ENCODE measurements around the gene PLEKHD1. TPM values are rescaled to one million over a fixed set of nuclear protein-coding genes. Genes with fewer than 3 reads are reported as not detected.

Gene PLEKHD1
- total and polyA plus RNA-seq, 9 donors, result under 0.01 to 0.15 (median 0.08) TPM; not detected in 3

DNA sequence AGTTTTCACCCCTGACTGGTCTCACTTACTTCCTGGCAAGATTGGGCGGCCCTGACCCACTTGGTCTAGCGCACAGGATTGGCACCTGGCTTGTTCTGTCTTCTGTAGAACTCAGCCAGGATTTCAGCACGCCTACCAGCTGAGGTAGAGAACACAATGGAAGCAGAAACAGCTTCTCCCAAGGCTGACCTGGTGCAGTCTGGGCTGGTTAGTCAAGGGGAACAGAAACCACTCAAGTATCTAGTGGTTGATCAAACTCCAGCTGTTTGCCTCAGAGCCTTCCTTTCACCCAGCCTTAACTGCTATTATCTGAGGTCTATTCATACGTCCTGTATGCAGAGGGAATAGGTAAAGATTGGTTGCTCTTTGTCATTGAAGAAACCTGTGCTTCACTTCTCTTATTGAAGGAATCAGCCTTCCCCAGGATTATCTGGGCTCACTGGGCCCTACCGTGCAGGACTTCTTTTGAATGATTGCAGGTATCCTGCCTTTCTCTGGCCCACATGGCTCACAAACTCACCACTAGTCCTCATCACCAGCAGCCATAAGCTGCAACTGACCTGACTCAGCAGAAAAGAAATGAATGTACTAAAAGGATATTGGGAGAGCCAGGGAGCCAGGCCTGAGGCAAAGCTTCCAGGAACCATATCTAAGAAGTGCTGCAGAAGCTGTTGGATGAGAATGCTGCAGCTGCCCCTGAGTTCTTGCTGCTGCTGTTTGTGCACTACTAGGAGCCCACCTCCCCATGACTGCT, 2.5 kb upstream of the PLEKHD1 start:
- H3K4me3 ChIP-seq, result no peak overlapping the region
- no peaks in the 10 kb centered on the region for H3K27me3 ChIP-seq
- no peak for DNase-seq
- 83 to 87% (median 84%) methylated on average over 5 of the region's 5 CpGs for WGBS, 3 donors
- no peaks in the 10 kb centered on the region for H3K9me3 ChIP-seq
- TF ChIP-seq POLR2A (IDR thresholded peaks at IDR 0.05) (no peak), EP300 (IDR thresholded peaks at IDR 0.05) (no peak)
- TF ChIP-seq, protein P1, sequence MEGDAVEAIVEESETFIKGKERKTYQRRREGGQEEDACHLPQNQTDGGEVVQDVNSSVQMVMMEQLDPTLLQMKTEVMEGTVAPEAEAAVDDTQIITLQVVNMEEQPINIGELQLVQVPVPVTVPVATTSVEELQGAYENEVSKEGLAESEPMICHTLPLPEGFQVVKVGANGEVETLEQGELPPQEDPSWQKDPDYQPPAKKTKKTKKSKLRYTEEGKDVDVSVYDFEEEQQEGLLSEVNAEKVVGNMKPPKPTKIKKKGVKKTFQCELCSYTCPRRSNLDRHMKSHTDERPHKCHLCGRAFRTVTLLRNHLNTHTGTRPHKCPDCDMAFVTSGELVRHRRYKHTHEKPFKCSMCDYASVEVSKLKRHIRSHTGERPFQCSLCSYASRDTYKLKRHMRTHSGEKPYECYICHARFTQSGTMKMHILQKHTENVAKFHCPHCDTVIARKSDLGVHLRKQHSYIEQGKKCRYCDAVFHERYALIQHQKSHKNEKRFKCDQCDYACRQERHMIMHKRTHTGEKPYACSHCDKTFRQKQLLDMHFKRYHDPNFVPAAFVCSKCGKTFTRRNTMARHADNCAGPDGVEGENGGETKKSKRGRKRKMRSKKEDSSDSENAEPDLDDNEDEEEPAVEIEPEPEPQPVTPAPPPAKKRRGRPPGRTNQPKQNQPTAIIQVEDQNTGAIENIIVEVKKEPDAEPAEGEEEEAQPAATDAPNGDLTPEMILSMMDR (IDR thresholded peaks at IDR 0.05), result no peak
- H3K27ac ChIP-seq, result no peak overlapping the region
- H3K4me1 ChIP-seq (ENCODE audit: insufficient read depth), result peaks cover 9% of the 10 kb centered on the region
- intact Hi-C loops (cut with DNase I), result no loop called here
- H3K36me3 ChIP-seq, result no peaks in the 10 kb centered on the region

DNA sequence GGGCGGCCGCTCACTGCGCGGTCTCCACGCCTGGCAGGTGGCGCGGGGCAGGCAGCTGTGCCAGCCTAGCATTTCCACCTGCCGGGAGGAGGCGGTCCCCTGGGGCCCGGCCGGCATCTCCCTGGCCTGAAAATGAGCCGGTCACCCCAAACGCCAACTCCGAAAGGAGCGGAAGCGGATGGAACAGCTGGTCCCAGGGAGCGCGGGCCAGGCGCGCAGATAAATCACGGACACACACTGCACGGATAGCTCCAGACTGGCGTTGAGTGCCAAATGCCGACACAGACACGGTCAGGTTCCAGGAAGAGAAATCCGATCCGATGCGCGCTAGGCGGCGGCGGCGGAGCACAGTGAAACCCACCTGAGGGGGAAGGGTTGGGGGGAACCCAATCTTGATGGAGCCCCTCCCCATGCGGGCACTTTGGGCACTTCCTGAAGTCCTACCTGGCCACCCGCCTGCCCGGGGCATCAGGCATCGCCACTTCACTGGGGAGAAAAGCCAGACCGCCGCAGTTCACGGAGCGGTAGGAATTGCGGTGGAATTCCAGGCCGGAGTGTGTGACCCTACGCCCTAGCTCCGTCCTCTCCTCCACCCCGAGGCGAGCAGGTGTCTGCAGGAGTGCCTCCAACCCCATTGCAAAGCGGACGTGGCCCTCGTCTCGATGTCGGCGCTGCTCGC, 624 bp upstream of the PLEKHD1 start:
- 0 to 1% (median 1%) methylated on average over 39 to 54 of the region's 54 CpGs for WGBS, 3 donors
- Histone ChIP-seq H3K9me3 (no peaks in the 10 kb centered on the region), H3K27me3 (no peaks in the 10 kb centered on the region), H3K4me1 (ENCODE audit: insufficient read depth) (peaks cover 9% of the 10 kb centered on the region), H3K27ac (no peak overlapping the region), H3K4me3 (peak overlapping the region; percentile 14), H3K36me3 (no peaks in the 10 kb centered on the region)
- TF ChIP-seq, protein P1 (IDR thresholded peaks at IDR 0.05), result no peak
- TF ChIP-seq EP300 (IDR thresholded peaks at IDR 0.05) (no peak), POLR2A (IDR thresholded peaks at IDR 0.05) (no peak)
- peak in 3 of 5 donors; percentile 12 to 60 (median 39) for DNase-seq
- intact Hi-C loops (cut with DNase I), result no loop called here

DNA sequence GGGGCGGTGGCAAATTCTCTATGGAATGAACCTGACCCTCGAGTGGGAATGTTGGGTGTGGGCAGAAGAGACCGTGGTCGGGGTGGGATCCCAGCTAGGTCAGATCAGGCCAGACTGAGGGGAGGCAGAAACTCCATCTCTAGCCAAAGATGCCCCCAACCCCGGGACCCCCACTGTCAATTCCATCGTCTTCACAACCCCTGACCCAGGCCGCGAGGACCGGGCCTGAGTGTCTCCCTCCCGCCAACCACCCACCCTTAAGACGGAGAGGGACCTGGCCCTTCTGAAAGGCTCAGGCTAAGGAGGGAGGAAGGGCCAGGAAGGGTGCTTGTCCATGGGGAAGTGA, 760 bp downstream of the PLEKHD1 start:
- Histone ChIP-seq H3K4me3 (no peak overlapping the region), H3K27me3 (no peaks in the 10 kb centered on the region), H3K27ac (no peak overlapping the region), H3K9me3 (no peaks in the 10 kb centered on the region), H3K4me1 (ENCODE audit: insufficient read depth) (peaks cover 9% of the 10 kb centered on the region), H3K36me3 (no peaks in the 10 kb centered on the region)
- TF ChIP-seq EP300 (IDR thresholded peaks at IDR 0.05) (no peak), POLR2A (IDR thresholded peaks at IDR 0.05) (no peak)
- TF ChIP-seq, protein P1 (IDR thresholded peaks at IDR 0.05), result no peak
- no peak for DNase-seq
- intact Hi-C loops (cut with DNase I), result no loop called here
- WGBS, 3 donors, result 56 to 71% (median 65%) methylated on average over 11 of the region's 11 CpGs

DNA sequence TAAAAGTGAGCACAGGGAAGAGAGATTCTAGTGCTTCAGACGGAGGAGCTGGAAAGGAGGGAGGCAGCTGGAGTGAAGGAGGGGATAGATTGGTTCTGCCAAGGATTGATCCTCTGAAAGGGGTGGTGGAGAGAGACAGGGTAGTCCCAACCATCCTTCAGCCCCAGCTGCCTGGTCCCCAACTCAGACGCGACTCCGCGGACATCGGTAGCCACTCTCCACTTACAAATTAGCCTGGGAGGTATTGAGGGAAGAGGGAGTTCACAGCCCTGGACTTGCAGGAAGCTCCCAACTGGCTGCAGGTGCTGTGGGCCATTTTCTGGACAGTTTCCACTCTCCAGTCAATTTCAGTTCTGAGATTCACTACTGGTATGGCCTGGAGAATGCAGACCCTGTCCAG, 1.2 kb downstream of the PLEKHD1 start:
- H3K27ac ChIP-seq, result no peak overlapping the region
- no peaks in the 10 kb centered on the region for H3K27me3 ChIP-seq
- TF ChIP-seq, protein P1 (IDR thresholded peaks at IDR 0.05), result no peak
- no peak for TF ChIP-seq POLR2A (IDR thresholded peaks at IDR 0.05)
- no peak for TF ChIP-seq EP300 (IDR thresholded peaks at IDR 0.05)
- intact Hi-C loops (cut with DNase I), result no loop called here
- no peaks in the 10 kb centered on the region for H3K9me3 ChIP-seq
- H3K36me3 ChIP-seq, result no peaks in the 10 kb centered on the region
- no peak overlapping the region for H3K4me3 ChIP-seq
- DNase-seq, result no peak
- 67 to 77% (median 73%) methylated on average over 6 of the region's 6 CpGs for WGBS, 3 donors
- peaks cover 9% of the 10 kb centered on the region for H3K4me1 ChIP-seq (ENCODE audit: insufficient read depth)

Measured in ovary (tissue), 9 donors.